HEK293 (cell line): ENCODE measurements around the gene DHRS13.

Experiments used
- CTCF ChIA-PET: fragments of 350-600 bp; formaldehyde crosslinking; extraction: SDS; loops from one replicate; lab custom pipeline; 2021; ENCODE audit warnings: antibody characterized with exemption; lab: Yijun Ruan, JAX
- POLR2A ChIA-PET: fragments of 300-600 bp; formaldehyde crosslinking; extraction: SDS; loops from one replicate; lab custom pipeline; 2020; ENCODE audit warnings: antibody characterized with exemption, inconsistent platforms; lab: Yijun Ruan, JAX
- H3K27ac ChIP-seq: fragments of 200-500 bp; sonication (Bioruptor generic); 2 replicates; pipeline ENCODE4 v1.5.1; 2014; ENCODE audit warnings: low read depth, low read length, control low read depth, inconsistent platforms; ENCODE audit errors: extremely low read depth
- H3K36me3 ChIP-seq, 2 experiments: fragments of 200-500 bp in 1 of 2; sonication (Bioruptor generic) in 1 of 2; 1 replicate in 1 of 2; 2 replicates in 1 of 2; pipeline ENCODE4 v1.5.1; 2014 to 2017; ENCODE audit warnings: inconsistent platforms in 2 of 2, low read length in 2 of 2; ENCODE audit not compliant: control insufficient read depth in 2 of 2, insufficient read depth in 1 of 2
- H3K4me1 ChIP-seq: fragments of 200-500 bp; sonication (Bioruptor generic); 2 replicates; pipeline ENCODE4 v1.5.1; 2014; ENCODE audit warnings: mild to moderate bottlenecking, low read length, inconsistent platforms; ENCODE audit not compliant: control insufficient read depth, insufficient read depth
- H3K4me3 ChIP-seq: 2 replicates; pipeline ENCODE4 v1.5.1; 2011; ENCODE audit warnings: low read depth, mild to moderate bottlenecking, control low read depth, low read length, moderate library complexity
- H3K9me3 ChIP-seq: fragments of 200-500 bp; sonication (Bioruptor generic); 2 replicates; pipeline ENCODE4 v1.5.1; 2014; ENCODE audit warnings: low read depth, low read length, inconsistent platforms; ENCODE audit not compliant: control insufficient read depth, insufficient read depth
- FEZF1 ChIP-seq: fragments of 450-650 bp; formaldehyde crosslinking; IDR thresholded peaks from 2 replicates; pipeline ENCODE4 v1.5.1; 2016; ENCODE audit warnings: missing biosample characterization, missing genetic modification characterization
- HOXC10 ChIP-seq: sonication (generic); formaldehyde crosslinking; IDR thresholded peaks from 2 replicates; pipeline ENCODE4 v1.8.1; 2023; ENCODE audit warnings: mild to moderate bottlenecking, missing genetic modification reagents
- HOXD13 ChIP-seq: sonication (generic); formaldehyde crosslinking; IDR thresholded peaks from 2 replicates; pipeline ENCODE4 v1.8.0; 2022; ENCODE audit warnings: missing genetic modification reagents, borderline replicate concordance
- KLF1 ChIP-seq: fragments of 450-650 bp; formaldehyde crosslinking; IDR thresholded peaks from 2 replicates; pipeline ENCODE4 v1.5.1; 2016; ENCODE audit warnings: missing biosample characterization, missing genetic modification characterization
- KLF7 ChIP-seq: fragments of 450-650 bp; formaldehyde crosslinking; IDR thresholded peaks from 2 replicates; pipeline ENCODE4 v1.5.1; 2016; ENCODE audit warnings: missing biosample characterization, missing genetic modification characterization, borderline replicate concordance
- MEIS1 ChIP-seq: sonication (generic); formaldehyde crosslinking; IDR thresholded peaks from 2 replicates; pipeline ENCODE4 v1.8.1; 2022; ENCODE audit warnings: missing genetic modification reagents, mild to moderate bottlenecking, borderline replicate concordance
- MYNN ChIP-seq: fragments of 450-650 bp; formaldehyde crosslinking; IDR thresholded peaks from 2 replicates; pipeline ENCODE4 v1.5.1; 2016; ENCODE audit warnings: missing biosample characterization, missing genetic modification characterization, borderline replicate concordance
- RBAK ChIP-seq: fragments of 450-650 bp; formaldehyde crosslinking; IDR thresholded peaks from 2 replicates; pipeline ENCODE4 v1.5.1; 2016; ENCODE audit warnings: missing biosample characterization, missing genetic modification characterization
- SP3 ChIP-seq: fragments of 450-650 bp; formaldehyde crosslinking; IDR thresholded peaks from 2 replicates; pipeline ENCODE4 v1.5.1; 2016; ENCODE audit warnings: missing biosample characterization, missing genetic modification characterization
- ZBTB1 ChIP-seq: fragments of 450-650 bp; formaldehyde crosslinking; IDR thresholded peaks from 2 replicates; pipeline ENCODE4 v1.5.1; 2016; ENCODE audit warnings: missing biosample characterization, missing genetic modification characterization
- ZBTB21 ChIP-seq: fragments of 450-650 bp; formaldehyde crosslinking; IDR thresholded peaks from 2 replicates; pipeline ENCODE4 v1.5.1; 2017; ENCODE audit warnings: missing biosample characterization, missing genetic modification characterization
- ZBTB7A ChIP-seq: fragments of 450-650 bp; formaldehyde crosslinking; IDR thresholded peaks from 2 replicates; pipeline ENCODE4 v1.5.1; 2016; ENCODE audit warnings: low read depth, missing biosample characterization, missing genetic modification characterization
- ZFP37 ChIP-seq: fragments of 450-650 bp; formaldehyde crosslinking; IDR thresholded peaks from 2 replicates; pipeline ENCODE4 v1.5.1; 2016; ENCODE audit warnings: missing biosample characterization, missing genetic modification characterization
- ZNF10 ChIP-seq: fragments of 450-650 bp; formaldehyde crosslinking; IDR thresholded peaks from 2 replicates; pipeline ENCODE4 v1.5.1; 2017; ENCODE audit warnings: missing biosample characterization, missing genetic modification characterization
- ZNF155 ChIP-seq: fragments of 450-650 bp; formaldehyde crosslinking; IDR thresholded peaks from 2 replicates; pipeline ENCODE4 v1.5.1; 2016; ENCODE audit warnings: missing biosample characterization, missing genetic modification characterization
- ZNF221 ChIP-seq: fragments of 450-650 bp; formaldehyde crosslinking; IDR thresholded peaks from 2 replicates; pipeline ENCODE4 v1.5.1; 2017; ENCODE audit warnings: missing biosample characterization, missing genetic modification characterization, borderline replicate concordance
- ZNF302 ChIP-seq: fragments of 450-650 bp; formaldehyde crosslinking; IDR thresholded peaks from 2 replicates; pipeline ENCODE4 v1.5.1; 2016; ENCODE audit warnings: missing biosample characterization, missing genetic modification characterization, low read depth
- ZNF341 ChIP-seq: fragments of 450-650 bp; formaldehyde crosslinking; IDR thresholded peaks from 2 replicates; pipeline ENCODE4; 2016; ENCODE audit warnings: low read depth, missing biosample characterization, missing genetic modification characterization
- ZNF350 ChIP-seq: fragments of 450-650 bp; formaldehyde crosslinking; IDR thresholded peaks from 2 replicates; pipeline ENCODE4 v1.5.0; 2017; ENCODE audit warnings: missing biosample characterization, mild to moderate bottlenecking, missing genetic modification characterization
- ZNF501 ChIP-seq: fragments of 450-650 bp; formaldehyde crosslinking; IDR thresholded peaks from 2 replicates; pipeline ENCODE4 v1.5.1; 2016; ENCODE audit warnings: missing biosample characterization, missing genetic modification characterization
- ZNF585B ChIP-seq: fragments of 450-650 bp; formaldehyde crosslinking; IDR thresholded peaks from 2 replicates; pipeline ENCODE4 v1.5.1; 2016; ENCODE audit warnings: missing biosample characterization, missing genetic modification characterization
- ZNF600 ChIP-seq: fragments of 450-650 bp; formaldehyde crosslinking; IDR thresholded peaks from 2 replicates; pipeline ENCODE4 v1.5.1; 2016; ENCODE audit warnings: missing biosample characterization, missing genetic modification characterization
- ZNF621 ChIP-seq: fragments of 450-650 bp; formaldehyde crosslinking; IDR thresholded peaks from 2 replicates; pipeline ENCODE4 v1.5.1; 2017; ENCODE audit warnings: missing biosample characterization, missing genetic modification characterization
- ZNF629 ChIP-seq: fragments of 450-650 bp; formaldehyde crosslinking; IDR thresholded peaks from 2 replicates; pipeline ENCODE4 v1.5.1; 2017; ENCODE audit warnings: missing biosample characterization, missing genetic modification characterization
- ZNF658 ChIP-seq: fragments of 450-650 bp; formaldehyde crosslinking; IDR thresholded peaks from 2 replicates; pipeline ENCODE4; 2016; ENCODE audit warnings: missing biosample characterization, missing genetic modification characterization
- ZNF791 ChIP-seq: fragments of 450-650 bp; formaldehyde crosslinking; IDR thresholded peaks from 2 replicates; pipeline ENCODE4 v1.5.1; 2016; ENCODE audit warnings: missing biosample characterization, missing genetic modification characterization
- ZSCAN30 ChIP-seq: fragments of 450-650 bp; IDR thresholded peaks from 2 replicates; pipeline ENCODE4 v1.5.1; 2018; ENCODE audit warnings: missing biosample characterization, mild to moderate bottlenecking, missing genetic modification characterization, moderate library complexity
- TF ChIP-seq, protein P1 (sequence below): fragments of 450-650 bp; formaldehyde crosslinking; IDR thresholded peaks from 2 replicates; pipeline ENCODE4; 2016; ENCODE audit warnings: missing biosample characterization, missing genetic modification characterization
- TF ChIP-seq, protein P2 (sequence below): fragments of 450-650 bp; formaldehyde crosslinking; IDR thresholded peaks from 2 replicates; pipeline ENCODE4 v1.5.1; 2016; ENCODE audit warnings: missing biosample characterization, missing genetic modification characterization
- TF ChIP-seq, protein P3 (sequence below): fragments of 450-650 bp; formaldehyde crosslinking; conservative IDR thresholded peaks from 2 replicates; pipeline ENCODE4 v1.5.1; 2016; ENCODE audit warnings: low read depth, missing biosample characterization, missing genetic modification characterization

DHRS13 gene

DNA sequence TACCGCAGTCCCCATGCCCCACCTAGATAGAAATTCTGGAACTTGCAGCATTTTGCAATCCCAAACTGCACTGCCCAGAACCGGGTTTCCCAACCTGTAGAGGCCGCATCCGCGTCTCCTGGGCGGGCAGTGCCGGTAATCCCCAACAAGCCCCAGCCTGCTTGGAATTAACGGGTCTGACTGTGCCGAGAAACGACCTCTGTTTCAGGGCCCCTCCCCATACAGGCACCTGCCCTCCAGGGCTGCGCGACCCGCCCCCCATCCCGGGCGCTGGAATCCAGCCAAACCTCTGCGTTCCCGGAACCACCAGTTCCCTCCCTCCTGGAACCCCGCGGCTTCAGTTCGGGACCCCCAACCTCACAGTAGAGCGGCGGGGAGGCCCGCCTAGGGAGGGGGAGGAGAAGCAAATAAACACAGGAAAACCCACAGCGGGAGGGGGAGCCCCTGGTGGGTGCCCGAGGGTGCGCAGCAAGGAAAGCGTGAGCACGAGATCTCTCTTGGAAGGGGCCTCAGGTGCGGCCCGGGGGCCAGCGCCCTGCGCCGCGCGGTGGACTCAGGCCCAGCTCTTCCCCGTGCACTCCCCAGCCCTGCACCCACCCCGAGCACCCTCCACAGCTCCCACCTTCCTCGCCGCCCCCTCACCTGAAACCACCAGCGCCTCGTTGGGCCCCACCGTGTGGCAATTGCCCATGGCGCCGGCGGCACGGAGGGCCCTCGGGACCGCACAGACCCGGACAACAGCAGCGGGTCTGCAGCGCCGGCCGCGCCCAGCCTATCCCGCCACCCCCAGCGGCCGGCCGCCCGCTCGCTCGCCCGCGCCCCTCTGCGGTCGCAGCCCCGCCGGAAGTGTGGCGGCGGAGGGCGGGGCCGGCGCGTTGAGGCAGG, 5.8 kb downstream of the DHRS13 start, which contains the start of gene FLOT2:
TSS of gene FLOT2 (minus strand) at position 850 of the 885 bp plus-strand sequence. CDS start at position 691, 159 bp downstream.
- Histone ChIP-seq H3K4me3 (peak within 1 kb of the TSS; percentile 88), H3K4me1 (peaks cover 9% of the 10 kb centered on the region; the same call in 1 of the 2 replicates), H3K9me3 (no peaks in the 10 kb centered on the region), H3K36me3 (peaks cover 0 to 18% of the 10 kb centered on the region in 2 experiments; a peak in 2 of 3 replicates), H3K27ac (peak within 1 kb of the TSS; percentile 90)
- CTCF ChIA-PET: interaction anchor here (1.1 to 18.6 kb wide), 7 partner anchors 12 to 169 kb away, joined by 5 to 142 read pairs (median 9); partner anchors contain the start of genes NEK8 and TLCD1
- POLR2A ChIA-PET: interaction anchor here (0.5 to 2.8 kb wide), 15 partner anchors 10 to 186 kb away, joined by 3 to 12 read pairs (median 4); partner anchors contain the start of genes FAM222B, PHF12, PROCA1 and RPL23A
- no peak for TF ChIP-seq ZNF621 (tag by site-specific recombination)
- TF ChIP-seq HOXD13: no peak; the same call in 1 of the 2 replicates
- 0 out of 2 replicates have a peak, but pooled peaks have one; percentile 22 for TF ChIP-seq ZNF585B
- TF ChIP-seq ZSCAN30 (tag by site-specific recombination): no peak; the same call in none of the 2 replicates
- TF ChIP-seq ZNF10 (tag by site-specific recombination): peak; percentile 65; the same call in 1 of the 2 replicates
- TF ChIP-seq, protein P1, sequence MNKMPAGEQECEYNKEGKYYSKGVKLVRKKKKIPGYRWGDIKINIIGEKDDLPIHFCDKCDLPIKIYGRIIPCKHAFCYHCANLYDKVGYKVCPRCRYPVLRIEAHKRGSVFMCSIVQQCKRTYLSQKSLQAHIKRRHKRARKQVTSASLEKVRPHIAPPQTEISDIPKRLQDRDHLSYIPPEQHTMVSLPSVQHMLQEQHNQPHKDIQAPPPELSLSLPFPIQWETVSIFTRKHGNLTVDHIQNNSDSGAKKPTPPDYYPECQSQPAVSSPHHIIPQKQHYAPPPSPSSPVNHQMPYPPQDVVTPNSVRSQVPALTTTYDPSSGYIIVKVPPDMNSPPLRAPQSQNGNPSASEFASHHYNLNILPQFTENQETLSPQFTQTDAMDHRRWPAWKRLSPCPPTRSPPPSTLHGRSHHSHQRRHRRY (tag by site-specific recombination): no peak
- peak; percentile 53; the same call in 1 of the 2 replicates for TF ChIP-seq ZNF629
- TF ChIP-seq ZBTB7A (tag by site-specific recombination): 0 out of 2 replicates have a peak, but pooled peaks have one; percentile 33
- TF ChIP-seq KLF7: peak; percentile 43; the same call in 1 of the 2 replicates
- TF ChIP-seq ZNF658: no peak
- no peak for TF ChIP-seq ZNF302 (tag by site-specific recombination)
- TF ChIP-seq, protein P2, sequence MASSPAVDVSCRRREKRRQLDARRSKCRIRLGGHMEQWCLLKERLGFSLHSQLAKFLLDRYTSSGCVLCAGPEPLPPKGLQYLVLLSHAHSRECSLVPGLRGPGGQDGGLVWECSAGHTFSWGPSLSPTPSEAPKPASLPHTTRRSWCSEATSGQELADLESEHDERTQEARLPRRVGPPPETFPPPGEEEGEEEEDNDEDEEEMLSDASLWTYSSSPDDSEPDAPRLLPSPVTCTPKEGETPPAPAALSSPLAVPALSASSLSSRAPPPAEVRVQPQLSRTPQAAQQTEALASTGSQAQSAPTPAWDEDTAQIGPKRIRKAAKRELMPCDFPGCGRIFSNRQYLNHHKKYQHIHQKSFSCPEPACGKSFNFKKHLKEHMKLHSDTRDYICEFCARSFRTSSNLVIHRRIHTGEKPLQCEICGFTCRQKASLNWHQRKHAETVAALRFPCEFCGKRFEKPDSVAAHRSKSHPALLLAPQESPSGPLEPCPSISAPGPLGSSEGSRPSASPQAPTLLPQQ (tag by site-specific recombination): peak; percentile 91
- TF ChIP-seq HOXC10 (CRISPR knock-in tag): 0 out of 2 replicates have a peak, but pooled peaks have one; percentile 49
- peak; percentile 77 for TF ChIP-seq KLF1 (tag by site-specific recombination)
- peak; percentile 86 for TF ChIP-seq ZNF341 (tag by site-specific recombination)
- TF ChIP-seq ZFP37 (tag by site-specific recombination): peak; percentile 53; the same call in 1 of the 2 replicates
- TF ChIP-seq ZBTB1 (tag by site-specific recombination): no peak
- TF ChIP-seq ZNF350 (tag by site-specific recombination): no peak
- TF ChIP-seq FEZF1: no peak
- TF ChIP-seq RBAK: no peak
- TF ChIP-seq ZNF221 (tag by site-specific recombination): no peak
- TF ChIP-seq ZNF155 (tag by site-specific recombination): no peak
- no peak for TF ChIP-seq ZNF791 (tag by site-specific recombination)
- no peak for TF ChIP-seq ZBTB21 (tag by site-specific recombination)
- TF ChIP-seq SP3 (tag by site-specific recombination): peak; percentile 76
- peak; percentile 60; the same call in 1 of the 2 replicates for TF ChIP-seq MYNN
- TF ChIP-seq MEIS1 (CRISPR knock-in tag): 0 out of 2 replicates have a peak, but pooled peaks have one; percentile 27
- peak; percentile 92 for TF ChIP-seq ZNF501 (tag by site-specific recombination)
- TF ChIP-seq, protein P3, sequence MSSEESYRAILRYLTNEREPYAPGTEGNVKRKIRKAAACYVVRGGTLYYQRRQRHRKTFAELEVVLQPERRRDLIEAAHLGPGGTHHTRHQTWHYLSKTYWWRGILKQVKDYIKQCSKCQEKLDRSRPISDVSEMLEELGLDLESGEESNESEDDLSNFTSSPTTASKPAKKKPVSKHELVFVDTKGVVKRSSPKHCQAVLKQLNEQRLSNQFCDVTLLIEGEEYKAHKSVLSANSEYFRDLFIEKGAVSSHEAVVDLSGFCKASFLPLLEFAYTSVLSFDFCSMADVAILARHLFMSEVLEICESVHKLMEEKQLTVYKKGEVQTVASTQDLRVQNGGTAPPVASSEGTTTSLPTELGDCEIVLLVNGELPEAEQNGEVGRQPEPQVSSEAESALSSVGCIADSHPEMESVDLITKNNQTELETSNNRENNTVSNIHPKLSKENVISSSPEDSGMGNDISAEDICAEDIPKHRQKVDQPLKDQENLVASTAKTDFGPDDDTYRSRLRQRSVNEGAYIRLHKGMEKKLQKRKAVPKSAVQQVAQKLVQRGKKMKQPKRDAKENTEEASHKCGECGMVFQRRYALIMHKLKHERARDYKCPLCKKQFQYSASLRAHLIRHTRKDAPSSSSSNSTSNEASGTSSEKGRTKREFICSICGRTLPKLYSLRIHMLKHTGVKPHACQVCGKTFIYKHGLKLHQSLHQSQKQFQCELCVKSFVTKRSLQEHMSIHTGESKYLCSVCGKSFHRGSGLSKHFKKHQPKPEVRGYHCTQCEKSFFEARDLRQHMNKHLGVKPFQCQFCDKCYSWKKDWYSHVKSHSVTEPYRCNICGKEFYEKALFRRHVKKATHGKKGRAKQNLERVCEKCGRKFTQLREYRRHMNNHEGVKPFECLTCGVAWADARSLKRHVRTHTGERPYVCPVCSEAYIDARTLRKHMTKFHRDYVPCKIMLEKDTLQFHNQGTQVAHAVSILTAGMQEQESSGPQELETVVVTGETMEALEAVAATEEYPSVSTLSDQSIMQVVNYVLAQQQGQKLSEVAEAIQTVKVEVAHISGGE: no peak; the same call in none of the 2 replicates
- TF ChIP-seq ZNF600 (tag by site-specific recombination): peak; percentile 63
